K562 (cell line): Measurements from ENCODE around the gene CALD1. TPM values are rescaled to one million over a fixed set of nuclear protein-coding genes. Genes with fewer than 3 reads are reported as not detected.

Experiments used
- ATAC-seq: fragments of 200-7000 bp; cut with Tn5 transposase; 3 replicates; pipeline ENCODE4 v1.9.1; 2020; ENCODE audit warnings: moderate library complexity
- BruUV-seq: library from RNA; stranded (reverse); fragments of 400-500 nt; replicated peaks from 2 replicates; lab custom pipeline; 2021; lab: Mats Ljungman, UMichigan
- CTCF ChIA-PET: fragments of 300-600 bp; formaldehyde crosslinking; extraction: SDS; loops from one replicate; lab custom pipeline; 2021; ENCODE audit warnings: low intra/inter-chr PET ratio; lab: Yijun Ruan, JAX
- POLR2A ChIA-PET: fragments of 300-600, 350-650 bp; sonication (Branson Sonifier 250); formaldehyde crosslinking; extraction: SDS; loops from one replicate; lab custom pipeline; 2021; ENCODE audit warnings: antibody characterized with exemption, inconsistent platforms; lab: Yijun Ruan, JAX
- DNase-seq, 4 experiments: peaks; one replicate each; pipeline versions ENCODE4 v3.0.0 to v3.0.0-alpha.2; 2011 to 2018; ENCODE audit warnings: low spot score in 3 of 4, mixed read lengths in 3 of 4; ENCODE audit errors: extremely low read depth in 1 of 4
- FAIRE-seq: peaks from 2 replicates; lab custom pipeline; 2011; peaks lifted over from hg19 to GRCh38; lab: Jason Lieb, UNC
- H2AFZ ChIP-seq: 2 replicates; pipeline ENCODE4 v1.6.0; 2011; ENCODE audit warnings: low read depth, low read length, control low read depth, inconsistent platforms
- H3K27ac ChIP-seq: fragments of 200-600 bp; 3 replicates; pipeline ENCODE4 v1.8.0; 2011; ENCODE audit warnings: low read depth, mild to moderate bottlenecking, control low read depth, inconsistent platforms, low read length, moderate library complexity, mixed read lengths; ENCODE audit errors: extremely low read depth
- H3K27me3 ChIP-seq, 2 experiments: fragments of 300-600 bp in 1 of 2; 2 replicates in 1 of 2; 3 replicates in 1 of 2; pipeline versions ENCODE4 v1.6.0 to v1.8.0; 2011; ENCODE audit warnings: inconsistent platforms in 2 of 2, low read length in 2 of 2, mild to moderate bottlenecking in 1 of 2, mixed read lengths in 1 of 2, moderate library complexity in 1 of 2; ENCODE audit not compliant: control insufficient read depth in 2 of 2, insufficient read depth in 2 of 2
- H3K36me3 ChIP-seq: fragments of 300-600 bp; 3 replicates; pipeline ENCODE4 v1.8.0; 2011; ENCODE audit warnings: mild to moderate bottlenecking, low read length, inconsistent platforms; ENCODE audit not compliant: control insufficient read depth, insufficient read depth
- H3K4me1 ChIP-seq, 2 experiments: fragments of 200-600 bp in 1 of 2; replicated peaks in 1 of 2; 2 replicates in 1 of 2; 3 replicates in 1 of 2; pipeline versions ENCODE4 v1.5.1 to v1.8.0; 2011; ENCODE audit warnings: inconsistent platforms in 2 of 2, low read length in 2 of 2, mild to moderate bottlenecking in 1 of 2, mixed read lengths in 1 of 2, moderate library complexity in 1 of 2; ENCODE audit not compliant: control insufficient read depth in 2 of 2, insufficient read depth in 2 of 2
- H3K4me2 ChIP-seq: 2 replicates; pipeline ENCODE4 v1.6.1; 2011; ENCODE audit warnings: low read length, control low read depth, inconsistent platforms, mixed read lengths; ENCODE audit not compliant: insufficient read depth
- H3K4me3 ChIP-seq: fragments of 200-600 bp; sonication (generic), shearing (Covaris generic); 2 replicates; pipeline ENCODE4 v1.5.1; 2016; ENCODE audit warnings: control low read depth, inconsistent platforms
- H3K79me2 ChIP-seq: fragments of 200-600 bp; 3 replicates; pipeline ENCODE4 v1.8.0; 2011; ENCODE audit warnings: low read length, inconsistent platforms; ENCODE audit not compliant: control insufficient read depth, insufficient read depth
- H3K9ac ChIP-seq, 2 experiments: 2 replicates each; pipeline versions ENCODE4 v1.6.0 to v1.6.1; 2011; ENCODE audit warnings: low read depth in 2 of 2, low read length in 2 of 2, control low read depth in 1 of 2, inconsistent platforms in 1 of 2, mild to moderate bottlenecking in 1 of 2, mixed read lengths in 1 of 2; ENCODE audit not compliant: insufficient read depth in 1 of 2
- H3K9me1 ChIP-seq: one replicate; pipeline ENCODE4 v1.6.0; 2011; ENCODE audit warnings: inconsistent platforms, mild to moderate bottlenecking, low read length, moderate library complexity; ENCODE audit not compliant: control insufficient read depth, insufficient read depth
- H3K9me3 ChIP-seq: replicated peaks from 2 replicates; pipeline ENCODE4 v1.5.1; 2011; ENCODE audit warnings: low read depth, low read length, inconsistent platforms; ENCODE audit not compliant: control insufficient read depth, insufficient read depth
- H4K20me1 ChIP-seq: replicated peaks from 2 replicates; pipeline ENCODE4 v1.6.1; 2011; ENCODE audit warnings: low read length, inconsistent platforms, mixed read lengths; ENCODE audit not compliant: control insufficient read depth, insufficient read depth
- WGBS: fragments of 100-300 bp; shearing (Covaris generic); methylation state at CpG from one replicate; pipeline ENCODE4 v1.1.6; 2016; ENCODE audit warnings: low coverage, mixed read lengths; ENCODE audit not compliant: insufficient coverage; ENCODE audit errors: missing lambda C conversion rate; 5-methylcytosine and 5-hydroxymethylcytosine counted together
- in situ Hi-C: fragments of 300-500 bp; cut with MboI; formaldehyde crosslinking; loops from 4 replicates; pipeline ENCODE4 v1.15.0; 2018; ENCODE audit warnings: inconsistent platforms, mixed read lengths
- intact Hi-C: fragments of 100-400 bp; cut with micrococcal nuclease; formaldehyde crosslinking; loops from 2 replicates; pipeline ENCODE4 v1.14.2; 2022
- polyA plus RNA-seq, 8 experiments: library from polyadenylated mRNA; depleted of rRNA in 4 of 8; stranded (reverse) in 5 of 8; unstranded in 3 of 8; fragments of >200 nt; fragmentation: Nextera tagmentation in 2 of 8; fragmentation: Illumina TruSeq in 1 of 8; extraction: Ambion mirVana in 2 of 8; extraction: Trizol in 1 of 8; gene quantifications; 2 replicates each; pipeline versions ENCODE4 v1.2.1 to v1.2.3, GENCODE V29; 2011 to 2014; ENCODE audit warnings: inconsistent platforms in 1 of 8, missing spikeins in 1 of 8
- total RNA-seq, 7 experiments: library from RNA; depleted of rRNA in 6 of 7; stranded (reverse); fragments of >200 nt in 6 of 7; fragmentation: Illumina TruSeq in 2 of 7; extraction: Trizol in 2 of 7; gene quantifications; 2 replicates each; pipeline versions ENCODE4 v1.2.1 to v1.2.3, GENCODE V29; 2011 to 2021; ENCODE audit warnings: low replicate concordance in 1 of 7
- TF ChIP-seq, protein P1 (sequence below): fragments of 450-650 bp; conservative IDR thresholded peaks from 2 replicates; pipeline ENCODE4 v1.6.1; 2016; ENCODE audit warnings: missing genetic modification characterization, low read depth, mild to moderate bottlenecking, missing compliant biosample characterization, moderate library complexity
- TF ChIP-seq, protein P2 (sequence below): IDR thresholded peaks from 2 replicates; pipeline ENCODE4 v1.6.1; 2016; ENCODE audit warnings: missing genetic modification characterization, missing compliant biosample characterization

CALD1 gene
- total and polyA plus RNA-seq, 9 of the 15 experiments (the other 6 are each of a cell fraction or from before 2014, with no cell fraction given) = 0.40 TPM; not detected in 8

DNA sequence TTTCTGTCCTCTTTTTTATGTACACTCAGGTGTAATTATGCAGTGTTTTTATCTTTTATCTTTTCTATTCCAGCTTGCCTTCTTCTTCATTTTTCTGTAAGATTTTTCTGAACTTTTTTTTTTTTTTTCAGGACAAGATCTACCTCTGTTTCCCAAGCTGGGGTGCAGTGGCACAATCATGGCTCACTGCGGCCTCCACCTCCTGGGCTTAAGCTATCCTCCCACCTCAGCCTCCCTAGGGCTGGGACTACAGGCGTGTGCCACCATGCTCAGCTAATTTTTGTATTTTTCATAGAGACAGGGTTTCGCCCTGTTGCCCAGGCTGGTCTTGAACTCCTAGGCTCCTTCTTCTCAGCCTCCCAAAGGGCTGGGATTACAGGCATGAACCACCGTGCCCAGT, 6.3 kb upstream of the CALD1 start:
- in situ Hi-C loops (no loop called here), intact Hi-C loops (no loop called here)
- Histone ChIP-seq H2AFZ (no peak overlapping the region), H3K9me1 (no peaks in the 10 kb centered on the region), H3K4me2 (no peak overlapping the region), H3K4me3 (no peak overlapping the region), H3K79me2 (no peaks in the 10 kb centered on the region), H3K4me1 (no peaks in the 10 kb centered on the region), H3K27ac (no peak overlapping the region), H3K27me3 (peaks cover 14 to 32% of the 10 kb centered on the region in 2 experiments; a peak in 4 of 5 replicates), H3K9me3 (no peaks in the 10 kb centered on the region), H4K20me1 (no peaks in the 10 kb centered on the region), H3K9ac (no peak overlapping the region), H3K36me3 (no peaks in the 10 kb centered on the region)
- ChIA-PET POLR2A (no interaction called here), CTCF (no interaction called here)
- FAIRE-seq = no peak
- no peak for ATAC-seq
- no peak for DNase-seq
- TF ChIP-seq, protein P1, sequence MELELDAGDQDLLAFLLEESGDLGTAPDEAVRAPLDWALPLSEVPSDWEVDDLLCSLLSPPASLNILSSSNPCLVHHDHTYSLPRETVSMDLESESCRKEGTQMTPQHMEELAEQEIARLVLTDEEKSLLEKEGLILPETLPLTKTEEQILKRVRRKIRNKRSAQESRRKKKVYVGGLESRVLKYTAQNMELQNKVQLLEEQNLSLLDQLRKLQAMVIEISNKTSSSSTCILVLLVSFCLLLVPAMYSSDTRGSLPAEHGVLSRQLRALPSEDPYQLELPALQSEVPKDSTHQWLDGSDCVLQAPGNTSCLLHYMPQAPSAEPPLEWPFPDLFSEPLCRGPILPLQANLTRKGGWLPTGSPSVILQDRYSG (tag) = no peak
- TF ChIP-seq, protein P2, sequence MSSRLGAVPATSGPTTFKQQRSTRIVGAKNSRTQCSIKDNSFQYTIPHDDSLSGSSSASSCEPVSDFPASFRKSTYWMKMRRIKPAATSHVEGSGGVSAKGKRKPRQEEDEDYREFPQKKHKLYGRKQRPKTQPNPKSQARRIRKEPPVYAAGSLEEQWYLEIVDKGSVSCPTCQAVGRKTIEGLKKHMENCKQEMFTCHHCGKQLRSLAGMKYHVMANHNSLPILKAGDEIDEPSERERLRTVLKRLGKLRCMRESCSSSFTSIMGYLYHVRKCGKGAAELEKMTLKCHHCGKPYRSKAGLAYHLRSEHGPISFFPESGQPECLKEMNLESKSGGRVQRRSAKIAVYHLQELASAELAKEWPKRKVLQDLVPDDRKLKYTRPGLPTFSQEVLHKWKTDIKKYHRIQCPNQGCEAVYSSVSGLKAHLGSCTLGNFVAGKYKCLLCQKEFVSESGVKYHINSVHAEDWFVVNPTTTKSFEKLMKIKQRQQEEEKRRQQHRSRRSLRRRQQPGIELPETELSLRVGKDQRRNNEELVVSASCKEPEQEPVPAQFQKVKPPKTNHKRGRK (tag) = 0 out of 2 replicates have a peak, but pooled peaks have one; percentile 21
- 5% methylated on average over 4 of the region's 4 CpGs for WGBS
- BruUV-seq = no TSS peak
